HG03520 (cell line): Measurements from ENCODE around the gene C16orf78.

ENCODE experiments used
- ATAC-seq: cut with Tn5 transposase; IDR thresholded peaks from one replicate; pipeline ENCODE4 v1.9.1; 2021; ENCODE audit warnings: mild to moderate bottlenecking, moderate library complexity; ENCODE audit not compliant: unreplicated experiment

C16orf78 gene, protein sequence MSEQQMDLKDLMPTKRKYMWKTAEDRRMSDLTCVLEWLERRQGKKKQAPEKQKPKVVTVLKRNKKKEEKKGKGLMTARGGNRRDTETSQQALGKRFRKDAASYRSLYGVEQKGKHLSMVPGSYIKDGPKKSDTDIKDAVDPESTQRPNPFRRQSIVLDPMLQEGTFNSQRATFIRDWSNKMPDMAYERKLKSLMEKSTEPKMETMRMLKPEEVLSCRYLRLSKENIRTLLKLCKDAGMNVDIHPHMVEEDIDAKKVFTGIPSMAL

DNA sequence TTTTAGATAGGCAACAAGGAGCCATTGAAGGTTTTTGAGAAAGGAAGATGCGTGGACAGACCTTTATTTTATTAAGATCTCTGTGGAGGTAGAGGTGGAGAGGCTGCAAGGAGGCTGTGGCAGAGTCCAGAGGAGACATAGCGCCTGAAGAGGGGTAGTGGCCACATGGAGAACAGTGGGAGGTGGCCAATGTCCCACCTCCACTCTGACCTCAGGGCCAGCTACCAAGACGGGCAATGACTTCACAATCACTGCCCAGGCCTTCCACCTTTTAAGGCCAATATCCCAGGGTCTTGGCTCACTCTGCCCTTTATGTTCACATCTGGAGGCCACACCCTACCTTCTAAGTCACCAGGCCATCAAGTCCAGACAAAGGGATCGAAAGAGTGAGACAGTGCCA is at the start of gene C16orf78:
TSS of gene C16orf78 (plus strand) at position 301 of the 400 bp plus-strand sequence. CDS start 136 bp downstream, outside the sequence.
- no peak for ATAC-seq

DNA sequence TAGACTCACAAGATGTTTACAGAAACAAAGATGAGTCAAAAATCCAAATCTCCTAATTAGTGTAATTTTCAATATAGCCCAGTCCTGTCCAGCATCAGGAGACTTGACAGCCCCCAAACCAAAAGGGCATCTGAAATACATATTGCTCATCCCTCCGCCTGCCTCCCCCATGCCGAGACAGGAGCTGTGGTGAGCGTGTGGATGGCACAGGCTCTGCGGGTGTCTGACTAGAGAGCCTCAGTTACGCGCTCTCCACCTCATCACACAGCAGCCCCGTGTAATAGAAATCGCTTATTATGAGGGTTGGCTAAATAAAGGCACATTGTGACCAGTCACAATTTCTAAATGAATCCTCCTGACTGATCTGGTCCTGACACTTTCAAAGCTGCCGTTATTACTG is 48.9 kb upstream of the C16orf78 start:
- ATAC-seq = no peak

DNA sequence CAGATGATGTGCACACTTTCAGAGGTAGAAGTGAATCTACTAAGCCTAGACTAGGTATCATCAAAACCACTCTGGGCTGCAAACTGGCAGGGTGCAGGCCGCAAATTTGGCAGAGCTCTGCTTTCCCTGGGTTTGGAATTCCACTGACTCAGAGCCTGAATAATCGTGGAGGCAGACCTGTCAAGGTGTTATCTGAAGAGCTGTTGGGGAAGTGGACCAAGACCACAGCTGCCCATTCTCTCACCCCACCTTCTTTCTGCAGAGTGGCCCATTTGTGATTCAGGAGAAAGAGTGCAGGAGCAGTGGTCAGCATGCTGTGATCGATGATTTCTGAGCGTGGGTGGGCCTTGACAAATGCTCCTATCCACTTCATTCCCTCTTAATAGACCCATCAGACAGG is 46.1 kb upstream of the C16orf78 start:
- no peak for ATAC-seq

DNA sequence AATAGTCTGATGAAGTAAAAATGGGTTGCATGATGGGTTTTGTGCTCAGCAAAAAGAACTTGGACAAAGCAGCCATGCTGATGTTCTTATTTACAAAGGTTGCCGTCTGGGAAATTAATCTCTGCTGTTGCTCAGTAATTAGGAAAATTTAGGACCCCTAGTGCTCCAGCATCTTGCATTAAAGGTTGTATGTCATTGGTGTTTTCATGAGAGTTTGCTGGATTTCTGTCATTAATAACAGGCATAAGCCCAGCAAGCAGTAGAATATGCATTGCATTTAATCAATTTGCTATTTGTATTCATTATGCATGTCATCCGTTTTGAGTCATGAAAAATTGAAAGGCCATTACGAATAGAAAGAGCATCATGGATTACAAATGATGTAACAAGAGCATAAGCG is 45.3 kb upstream of the C16orf78 start:
- no peak for ATAC-seq

DNA sequence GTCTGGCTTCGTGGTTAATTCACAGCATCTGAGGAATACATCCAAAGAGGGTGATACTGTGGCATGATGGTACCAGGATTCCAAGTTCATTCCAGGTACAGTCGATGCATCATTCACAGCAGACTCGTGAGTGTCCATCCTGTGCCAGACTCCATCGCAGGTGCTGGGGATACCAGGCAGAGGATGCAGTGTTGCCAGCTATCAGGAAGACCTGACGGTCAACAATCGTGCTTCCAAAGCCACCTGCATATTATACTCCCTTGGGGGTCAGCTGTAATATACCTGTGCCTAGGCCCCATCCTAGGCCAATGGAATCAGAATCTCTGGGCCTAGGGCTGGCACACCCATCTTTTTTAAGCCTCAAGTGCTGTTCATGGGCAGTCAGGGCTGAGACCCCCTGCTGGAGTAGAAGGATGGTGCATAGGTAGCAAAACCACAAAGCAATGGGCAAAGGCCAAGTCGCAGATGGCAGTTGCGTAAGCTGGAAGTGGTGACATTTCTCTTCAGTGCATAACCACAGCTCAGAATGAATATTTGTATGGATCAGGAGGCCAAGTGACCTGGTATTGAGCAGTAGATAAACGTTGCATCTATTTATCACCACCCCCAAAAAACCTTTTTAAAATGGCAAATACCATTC is 42.9 kb upstream of the C16orf78 start:
- no peak for ATAC-seq

DNA sequence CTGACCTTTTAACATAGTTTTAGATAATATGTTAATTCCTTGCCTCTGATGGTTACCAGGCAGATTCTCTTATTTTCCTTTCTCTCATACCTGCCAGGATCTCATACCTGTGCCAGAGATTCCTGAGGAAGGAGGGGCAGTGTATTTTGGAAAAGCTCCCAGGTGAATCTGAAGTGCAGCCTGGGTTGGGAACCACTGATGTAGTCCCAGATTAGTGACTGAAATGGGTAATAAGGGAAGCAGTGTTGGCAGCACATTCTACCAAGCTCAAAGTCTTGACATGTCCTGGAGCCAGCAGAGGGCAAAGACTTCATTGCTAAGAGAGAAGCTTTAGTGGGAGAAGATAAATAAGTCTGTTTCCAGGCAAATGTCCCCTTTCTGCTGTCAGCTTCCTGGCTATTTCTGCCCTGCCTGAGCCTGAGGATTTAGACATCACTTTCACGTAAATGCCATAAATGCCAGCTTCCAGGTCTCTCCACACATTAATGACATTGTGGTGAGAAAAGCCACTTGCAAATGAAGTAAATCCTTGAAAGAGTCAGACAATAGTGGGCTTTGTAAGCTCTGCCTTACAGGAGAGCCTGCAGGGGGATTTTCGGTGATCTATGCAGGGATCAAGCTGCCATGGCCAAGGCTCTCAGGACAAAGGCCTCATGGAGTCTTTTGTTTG is 40.9 kb upstream of the C16orf78 start:
- no peak for ATAC-seq

DNA sequence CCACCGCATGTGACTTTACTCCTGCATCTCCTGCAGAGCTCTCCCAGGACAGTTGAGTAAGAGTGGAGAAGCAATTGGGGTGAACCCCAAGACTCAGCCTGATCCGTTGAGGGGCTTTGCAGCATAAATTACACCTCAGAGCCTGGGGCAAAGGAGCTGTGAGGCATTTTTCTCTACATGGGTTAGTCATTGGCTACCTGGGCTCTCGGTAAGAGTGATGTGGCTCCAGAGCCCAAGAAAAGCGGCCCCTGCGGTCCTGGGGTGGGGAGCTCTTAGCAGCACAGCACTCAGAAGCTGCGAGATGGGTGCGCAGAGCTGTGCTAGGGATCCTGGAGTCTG is 40.4 kb upstream of the C16orf78 start:
- no peak for ATAC-seq

DNA sequence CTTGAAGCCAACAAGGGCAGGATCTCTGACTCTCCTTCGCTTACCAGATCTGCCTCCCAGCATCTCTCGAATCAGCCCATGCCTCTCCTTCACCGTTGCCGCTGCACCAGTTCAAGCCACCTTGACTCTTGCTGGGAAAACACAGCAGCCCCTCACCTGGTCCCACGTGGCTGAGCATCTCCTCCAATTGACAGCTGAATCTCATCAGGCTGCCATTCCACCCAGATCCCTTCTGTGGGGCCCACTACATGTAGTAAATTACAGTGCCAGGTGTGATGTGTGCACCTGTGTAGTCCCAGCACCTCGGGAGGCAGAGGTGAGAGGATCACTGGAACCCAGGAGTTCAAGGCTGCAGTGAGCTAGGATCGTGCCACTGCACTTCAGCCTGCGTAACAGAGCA is 37.8 kb upstream of the C16orf78 start:
- no peak for ATAC-seq

DNA sequence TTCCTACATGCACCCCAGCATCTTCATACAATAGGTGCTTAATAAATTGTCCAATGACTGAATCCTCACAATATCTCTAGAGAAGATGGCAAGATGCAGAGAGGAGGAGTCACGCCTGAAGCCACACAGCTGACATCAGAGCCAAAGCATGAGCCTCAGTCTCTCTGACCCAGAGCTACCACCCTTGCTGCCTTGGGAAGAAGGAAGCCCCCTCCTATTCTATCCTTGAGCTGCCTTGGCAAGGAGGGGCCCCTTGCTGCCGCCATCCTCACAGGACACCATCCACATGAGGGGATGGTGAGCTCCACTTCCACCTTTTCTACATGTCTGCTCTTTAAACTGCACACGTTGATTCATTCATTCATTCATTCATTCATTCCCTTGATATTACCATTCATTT is 37.0 kb upstream of the C16orf78 start:
- no peak for ATAC-seq

DNA sequence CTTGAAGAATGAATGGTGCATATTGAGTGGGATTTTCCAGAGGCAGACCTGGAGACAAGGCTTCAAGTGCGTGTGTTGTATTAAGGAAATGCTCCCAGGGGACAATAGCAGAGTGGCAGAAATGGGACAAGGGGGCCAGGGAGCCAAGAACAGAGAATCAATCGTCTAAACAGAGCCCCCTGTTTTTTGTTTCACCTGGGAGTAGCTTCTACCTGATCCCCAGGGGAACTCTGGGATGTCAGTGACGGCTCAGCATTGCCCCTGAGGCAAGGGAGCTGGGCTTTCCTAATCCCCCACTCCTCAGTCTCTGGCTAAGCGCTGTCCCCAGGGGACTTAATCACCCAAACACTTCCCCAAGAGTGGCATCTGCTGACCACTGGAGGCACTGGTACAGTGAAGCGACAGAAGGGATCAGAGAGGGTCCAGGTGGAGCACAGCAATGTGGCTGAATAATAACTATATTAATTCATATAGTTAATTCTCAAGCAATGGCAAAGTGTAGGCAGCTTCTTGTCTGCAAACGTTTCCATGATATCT is 35.7 kb upstream of the C16orf78 start:
- ATAC-seq = no peak

DNA sequence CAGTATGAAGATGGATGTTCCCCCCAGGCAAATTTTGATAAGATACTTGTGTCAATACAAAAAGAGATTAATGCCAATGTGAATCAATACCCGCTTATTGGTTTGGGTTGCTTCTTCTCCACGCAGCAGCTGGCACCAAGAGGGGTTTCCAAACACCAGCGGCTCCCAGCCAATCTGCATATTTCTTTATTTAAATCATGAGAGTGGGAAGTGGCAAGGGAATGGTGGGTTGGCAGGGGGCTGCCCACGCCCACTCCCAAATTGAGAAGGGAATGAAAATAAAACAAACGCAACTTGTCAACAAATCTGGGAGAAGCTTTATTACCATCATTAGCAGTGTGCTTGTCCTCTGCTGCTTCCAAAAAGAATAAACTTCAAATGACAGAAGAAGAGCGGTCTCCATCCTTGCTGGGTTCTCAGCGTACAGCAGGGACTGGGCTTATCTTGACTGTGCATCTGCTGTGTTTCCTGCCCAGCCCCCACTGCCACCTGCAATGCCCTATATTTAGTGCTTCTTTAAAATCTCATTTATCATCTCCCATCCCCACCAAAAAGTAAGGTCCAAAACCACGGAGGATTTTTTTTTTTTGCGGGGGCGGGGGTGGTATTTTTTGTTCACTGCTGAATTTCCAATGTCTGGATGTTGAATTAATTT is 34.9 kb upstream of the C16orf78 start:
- ATAC-seq = no peak

DNA sequence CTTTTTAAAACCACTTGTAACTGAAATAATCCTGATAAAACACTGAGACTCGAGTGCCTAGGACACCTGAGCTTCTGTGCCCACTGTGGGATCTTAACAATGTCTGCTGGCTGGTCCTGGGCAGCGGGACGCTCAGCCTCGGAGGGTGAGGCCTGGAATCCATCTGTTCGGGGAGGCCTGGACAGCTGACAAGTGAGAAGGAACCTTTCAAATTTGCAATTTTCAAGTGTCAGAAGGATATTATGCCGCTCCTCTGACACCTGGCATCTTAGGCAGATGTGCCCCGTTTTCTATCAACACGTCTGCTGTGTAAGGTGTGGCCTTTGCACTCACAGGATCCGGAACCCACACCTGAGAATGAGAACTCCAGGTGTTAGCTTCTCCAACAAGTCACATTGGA is 33.1 kb upstream of the C16orf78 start:
- no peak for ATAC-seq

DNA sequence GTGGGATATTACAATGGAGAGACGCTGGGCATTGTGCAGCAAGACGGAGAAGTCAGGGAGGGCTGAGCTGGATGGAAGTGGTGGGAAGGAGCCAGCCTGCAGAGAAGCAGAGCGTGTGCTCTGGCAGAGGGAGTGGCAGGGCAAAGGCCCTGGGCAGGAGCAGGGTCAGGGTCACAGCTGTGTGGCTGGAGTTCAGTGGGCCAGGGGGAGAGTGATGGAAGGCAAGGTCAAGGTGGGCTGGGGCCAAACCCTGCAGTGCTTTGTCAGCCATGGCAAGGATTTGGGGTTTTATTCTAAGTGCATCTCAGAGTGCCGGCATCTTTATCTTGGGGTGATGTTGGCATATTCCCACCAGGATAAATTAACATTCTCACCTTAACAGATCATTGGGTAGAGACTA is 31.9 kb upstream of the C16orf78 start:
- ATAC-seq = no peak

DNA sequence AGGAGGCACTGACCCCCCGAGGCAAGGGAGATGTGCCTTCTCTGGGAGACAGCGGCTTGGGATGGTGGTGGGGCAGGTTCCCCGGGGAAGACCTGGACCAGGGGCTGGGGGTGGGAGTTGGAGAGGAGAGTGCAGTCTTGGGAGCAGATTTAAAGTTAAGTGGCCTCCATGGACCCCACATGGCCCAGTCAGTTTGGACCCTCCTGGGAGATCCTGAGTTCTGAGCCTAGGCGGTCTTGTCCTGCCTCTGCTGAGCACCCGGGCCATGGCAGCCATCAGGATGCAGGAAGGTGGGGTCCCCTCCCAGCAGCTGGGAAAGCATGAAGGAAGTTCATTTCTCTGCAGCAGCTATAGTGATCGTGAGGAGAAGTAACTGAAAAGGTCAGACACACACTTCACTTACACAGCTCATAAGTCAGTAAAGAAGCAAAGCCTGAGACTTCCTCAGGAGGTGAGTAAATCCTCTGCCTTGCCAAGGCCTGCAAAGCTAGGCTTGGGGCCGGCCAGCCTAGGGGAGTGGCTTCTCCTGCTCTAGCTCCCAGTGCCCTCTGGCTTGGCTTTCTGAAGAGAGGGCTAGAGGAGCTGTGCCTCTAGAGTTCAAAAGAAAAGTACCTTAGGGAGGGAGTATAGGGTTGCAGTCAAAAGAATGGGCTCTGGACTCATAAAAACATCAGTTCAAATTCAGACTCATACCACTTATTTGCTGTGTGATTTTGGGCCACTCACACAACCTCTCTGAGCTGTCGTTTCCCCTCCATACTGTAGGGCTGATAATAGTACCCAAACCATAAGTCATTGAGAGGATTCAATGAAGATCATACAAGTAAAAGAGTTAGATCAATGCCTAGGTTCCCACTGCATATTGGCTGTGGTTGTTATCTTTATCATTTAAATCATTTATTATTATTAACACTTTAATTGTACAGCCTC is 31.0 kb upstream of the C16orf78 start:
- ATAC-seq = no peak

DNA sequence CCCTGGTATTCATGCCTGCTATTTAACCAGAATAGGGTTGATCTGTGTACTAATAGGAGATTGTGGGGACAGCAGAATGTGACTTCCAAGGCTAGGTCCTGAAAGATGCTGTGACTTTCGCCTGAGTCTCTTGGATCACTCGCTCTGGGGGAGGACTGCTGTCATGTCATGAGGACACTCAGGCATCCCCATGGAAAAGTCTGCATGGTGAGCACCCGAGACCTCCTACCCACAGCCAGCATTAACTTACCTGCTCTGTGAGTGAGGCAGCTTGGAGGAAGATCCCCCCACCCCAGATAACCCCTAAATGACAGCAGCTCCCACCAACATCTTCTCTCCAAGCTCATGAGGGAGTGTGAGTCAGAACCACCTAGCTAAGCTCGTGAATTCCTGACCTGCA is 30.3 kb upstream of the C16orf78 start:
- no peak for ATAC-seq

DNA sequence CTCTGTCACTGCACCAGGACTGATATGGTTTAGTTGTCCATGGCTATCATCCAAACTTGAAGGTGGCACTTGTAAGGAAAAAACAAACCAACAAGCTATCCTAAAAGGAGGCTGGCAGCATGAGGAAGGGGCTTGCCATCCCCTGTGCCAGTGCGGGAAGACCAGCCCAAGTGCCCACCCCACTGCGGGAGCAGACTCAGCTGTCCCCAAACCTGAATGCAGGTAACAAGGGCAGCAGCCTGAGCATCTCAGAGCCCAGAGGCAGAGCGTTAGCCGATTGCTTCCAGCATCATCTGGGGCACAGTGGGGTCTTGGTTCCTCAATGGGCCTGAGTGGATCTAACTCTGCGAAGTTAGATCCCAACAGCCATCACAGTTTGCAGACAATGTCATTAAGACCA is 29.2 kb upstream of the C16orf78 start:
- no peak for ATAC-seq

DNA sequence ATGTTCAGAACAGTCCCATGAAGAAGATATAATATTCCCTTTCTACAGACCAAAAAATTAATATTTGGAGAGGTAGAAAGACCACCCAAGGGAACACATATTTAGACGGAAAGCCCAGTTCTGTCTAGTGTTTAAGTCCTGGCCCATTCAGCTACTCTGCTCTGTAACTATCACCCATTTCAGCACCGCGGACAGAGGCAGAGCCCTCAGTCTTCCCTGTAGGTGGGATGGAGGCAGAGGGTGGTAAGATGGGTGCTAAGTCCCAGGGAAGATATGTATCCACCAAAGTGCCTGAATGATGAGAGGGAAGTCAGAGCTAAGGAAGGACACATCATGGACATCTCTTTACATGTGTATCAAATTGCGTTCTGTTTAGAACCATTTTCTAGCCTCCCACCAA is 27.8 kb upstream of the C16orf78 start:
- no peak for ATAC-seq

DNA sequence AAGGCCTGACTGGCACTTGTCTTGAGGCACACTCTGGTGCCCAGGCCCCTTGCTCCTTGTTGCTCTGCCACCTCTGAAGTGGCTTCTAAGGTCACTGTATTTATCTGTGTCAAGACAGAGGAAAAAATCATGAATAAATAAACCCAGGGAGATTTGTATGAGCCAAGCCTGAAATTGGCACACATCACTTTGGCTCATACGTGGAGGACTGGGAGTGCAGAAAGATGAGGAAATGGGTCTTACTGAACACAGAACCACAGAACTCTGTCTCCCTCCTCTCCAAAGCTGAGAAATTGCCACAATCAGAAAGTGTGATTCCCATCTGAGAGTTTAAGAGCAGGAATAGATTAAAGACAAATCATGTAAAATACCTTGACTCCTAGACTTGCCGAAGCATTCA is 27.1 kb upstream of the C16orf78 start:
- no peak for ATAC-seq

DNA sequence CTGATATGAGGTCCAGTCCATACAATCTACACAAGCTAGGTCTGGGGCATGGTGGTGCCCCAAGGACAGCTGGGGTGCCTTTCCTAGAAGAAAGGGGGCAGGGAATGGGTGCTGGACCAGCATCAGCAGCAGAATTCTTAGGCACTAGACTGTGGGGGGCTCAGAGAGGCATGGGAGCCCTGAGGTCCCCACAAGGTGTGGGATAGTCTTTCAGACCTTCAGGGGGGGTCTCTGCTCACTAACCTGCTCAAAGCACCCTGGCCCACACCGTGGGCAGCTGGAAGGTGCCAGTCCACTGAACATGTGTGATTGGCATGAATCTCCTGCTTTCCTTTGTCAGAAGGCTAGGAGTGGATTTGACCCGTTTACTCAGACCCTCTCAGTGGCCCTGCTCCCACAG is 26.1 kb upstream of the C16orf78 start:
- no peak for ATAC-seq

DNA sequence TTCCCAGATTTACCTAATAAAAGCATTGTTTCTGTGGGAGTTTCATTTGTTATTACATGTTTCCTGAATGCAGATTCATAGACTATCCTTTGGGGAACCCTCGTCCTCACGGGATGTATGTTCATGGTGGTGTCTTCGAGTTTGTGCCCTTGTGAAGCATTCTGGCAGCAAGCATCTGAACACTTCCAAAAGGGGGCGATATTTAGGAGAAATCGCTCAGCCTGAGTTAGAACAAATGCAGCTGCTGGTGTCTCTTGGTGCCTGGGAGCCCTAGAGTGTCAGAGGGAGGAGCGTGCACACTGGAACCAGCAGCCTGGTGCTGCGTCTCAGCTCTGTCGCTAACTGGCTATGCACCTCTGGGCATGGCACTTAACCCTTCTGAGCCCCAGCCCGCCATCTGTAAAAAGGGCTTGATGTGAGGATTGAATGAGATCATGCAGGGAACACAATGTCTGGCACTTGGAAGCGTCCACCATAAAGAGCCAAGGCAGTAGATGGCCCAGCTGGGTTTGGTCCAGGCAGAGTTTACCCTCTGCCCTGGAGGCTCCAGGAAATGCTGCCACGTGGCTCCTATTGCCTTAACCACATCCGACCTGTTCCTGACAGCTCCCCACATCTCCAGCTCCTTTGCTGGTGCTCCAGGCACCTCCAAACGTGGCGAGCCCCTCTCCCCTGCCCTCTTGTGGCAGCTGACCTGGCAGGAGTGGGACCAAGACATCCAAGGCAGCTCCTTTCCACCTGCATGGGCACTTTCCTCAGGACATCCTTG is 25.0 kb upstream of the C16orf78 start:
- no peak for ATAC-seq
